ENCODE data around the gene SOX15.
"Not testable (repeated sequence)": the region's sequence is repeated elsewhere in the genome, so short reads cannot be mapped to it uniquely, and the experiment has no call there.

SOX15 gene

GRCh38 chr17:7606280-7606679 lies 16.4 kb upstream of the SOX15 start:
- no peak for DNase-seq

- not testable (repeated sequence) for DNase-seq
Observed at GRCh38 chr17:7597561-7597960, 7.7 kb upstream of the SOX15 start.

GRCh38 chr17:7593296-7593695 lies 3.4 kb upstream of the SOX15 start:
- DNase-seq, result no peak

GRCh38 chr17:7592422-7593021 lies 2.6 kb upstream of the SOX15 start:
- no peak for DNase-seq

- no peak for DNase-seq
Observed at GRCh38 chr17:7591596-7591995, 1.7 kb upstream of the SOX15 start.

GRCh38 chr17:7590743-7591142 lies 849 bp upstream of the SOX15 start:
- DNase-seq, result no peak

- DNase-seq, result peak; percentile 73
Observed at GRCh38 chr17:7589204-7589868, 558 bp downstream of the SOX15 start.

GRCh38 chr17:7588553-7589203 lies 1.2 kb downstream of the SOX15 start:
- DNase-seq, result no peak

GRCh38 chr17:7587420-7588151 lies 2.3 kb downstream of the SOX15 start:
- DNase-seq, result no peak

GRCh38 chr17:7586673-7587419 lies 3.0 kb downstream of the SOX15 start:
- DNase-seq, result no peak

- DNase-seq, result peak; percentile 93
Observed at GRCh38 chr17:7583253-7584109, 6.4 kb downstream of the SOX15 start, which contains the start of gene MPDU1. Gene MPDU1 (plus strand): TSS chr17:7583852. CDS start chr17:7583863, 11 bp downstream.

GRCh38 chr17:7582396-7583252 lies 7.3 kb downstream of the SOX15 start:
- no peak for DNase-seq

GRCh38 chr17:7580604-7581575 lies 9.0 kb downstream of the SOX15 start:
- DNase-seq, result no peak

- no peak for DNase-seq
Observed at GRCh38 chr17:7579834-7580603, 9.9 kb downstream of the SOX15 start.

GRCh38 chr17:7579001-7579833 lies 10.7 kb downstream of the SOX15 start, which contains the start of gene CD68:
Gene CD68 (plus strand): TSS chr17:7579638. CDS start chr17:7579678, 40 bp downstream.
- peak; percentile 62 for DNase-seq

GRCh38 chr17:7577327-7578199 lies 12.3 kb downstream of the SOX15 start:
- DNase-seq, result no peak

All from activated CD8-positive, alpha-beta memory T cell treated with anti-CD3 and anti-CD28 coated beads, Interleukin-2, amount 50 U/mL, for 4 hours (primary cell).